Esophagus muscularis mucosa (tissue), 4 donors: ENCODE results near the gene MACROD2. TPM values are rescaled to one million over a fixed set of nuclear protein-coding genes. Genes with fewer than 3 reads are reported as not detected.

Experiments used
- DNase-seq: peaks from one replicate; pipeline ENCODE4 v3.0.0-alpha.2; 2017; ENCODE audit errors: extremely low spot score
- H3K27ac ChIP-seq, 4 donors: fragments of 200-600 bp; sonication (generic); replicated peaks in 1 of 4; 1 replicate in 3 of 4; 2 replicates in 1 of 4; pipeline ENCODE4 v1.5.1; 2016 to 2019; ENCODE audit warnings: mild to moderate bottlenecking in 1 of 4
- H3K27me3 ChIP-seq, 4 donors: fragments of 200-600 bp; sonication (generic); one replicate each; pipeline versions ENCODE4 v1.5.1 to v1.6.0; 2016 to 2019
- H3K36me3 ChIP-seq, 4 donors: fragments of 200-600 bp; sonication (generic); one replicate each; pipeline ENCODE4 v1.5.1; 2016 to 2019
- H3K4me1 ChIP-seq, 4 donors: fragments of 200-600 bp; sonication (generic); one replicate each; pipeline ENCODE4 v1.5.1; 2016 to 2019
- H3K4me3 ChIP-seq, 4 donors: fragments of 200-600 bp; sonication (generic); 1 replicate in 2 of 4; 2 replicates in 2 of 4; pipeline ENCODE4 v1.5.1; 2016 to 2019; ENCODE audit warnings: mild to moderate bottlenecking in 4 of 4, moderate library complexity in 1 of 4
- H3K9me3 ChIP-seq, 4 donors: fragments of 200-600 bp; sonication (generic); 1 replicate in 3 of 4; 2 replicates in 1 of 4; pipeline ENCODE4 v1.5.1; 2016 to 2019
- CTCF ChIP-seq, 3 experiments: fragments of 200-600 bp in 2 of 3; fragments of 450-650 bp in 1 of 3; sonication (generic) in 2 of 3; IDR thresholded peaks; one replicate each; pipeline ENCODE4 v1.5.1; 2017 to 2019; ENCODE audit warnings: antibody characterized with exemption in 3 of 3, mild to moderate bottlenecking in 2 of 3, moderate library complexity in 1 of 3
- EP300 ChIP-seq: sonication (generic); formaldehyde crosslinking; IDR thresholded peaks from one replicate; pipeline ENCODE4 v1.6.1; 2017; ENCODE audit warnings: antibody characterized with exemption
- POLR2A ChIP-seq: fragments of 450-650 bp; IDR thresholded peaks from one replicate; pipeline ENCODE4 v1.6.1; 2017; ENCODE audit warnings: antibody characterized with exemption, moderate library complexity, mild to moderate bottlenecking, low read depth
- POLR2AphosphoS5 ChIP-seq, 2 donors: sonication (generic); formaldehyde crosslinking; IDR thresholded peaks; one replicate each; pipeline ENCODE4 v1.6.1; 2017; ENCODE audit warnings: antibody characterized with exemption in 2 of 2
- WGBS: methylation state at CpG from one replicate; pipeline ENCODE4 v1.1.5; 2018; 5-methylcytosine and 5-hydroxymethylcytosine counted together
- intact Hi-C: fragments of 100-400 bp; cut with DNase I; formaldehyde crosslinking; loops from one replicate; pipeline ENCODE4 v1.15.1; 2023
- total RNA-seq, 4 donors: library from RNA; depleted of rRNA; stranded (reverse); fragments of >200 nt; gene quantifications; one replicate each; pipeline versions ENCODE4 v1.1.0 to v1.2.1, GENCODE V29; 2016

Gene MACROD2
- total RNA-seq, 4 donors from 2014 or later: 1.4 to 3.6 (median 2.6) TPM

- intact Hi-C loops: no loop called here
- Histone ChIP-seq H3K9me3 (no peaks in the 10 kb centered on the region), H3K27ac (no peak overlapping the region), H3K36me3 (no peaks in the 10 kb centered on the region), H3K4me3 (no peak overlapping the region), H3K4me1 (peaks cover 0 to under 1% (median 0%) of the 10 kb centered on the region in 4 donors), H3K27me3 (no peaks in the 10 kb centered on the region)
- DNase-seq: no peak
- WGBS: 98% methylated on average over 4 of the region's 4 CpGs
- TF ChIP-seq CTCF (IDR thresholded peaks at IDR 0.05) (no peak), POLR2A (no peak), POLR2AphosphoS5 (IDR thresholded peaks at IDR 0.05) (no peak)
These were observed 53.8 kb downstream of the MACROD2 start for GRCh38 chr20:14049111-14049510.

- no peak for TF ChIP-seq POLR2A
- no peak for DNase-seq
- H3K36me3 ChIP-seq: no peaks in the 10 kb centered on the region
- intact Hi-C loops: loop anchor here (10.0 kb wide), 1 partner anchor 97 kb away; no protein-coding TSS in a partner anchor
- WGBS: 77% methylated on average over 1 of the region's 1 CpG
- peaks cover 0 to 7% (median 4%) of the 10 kb centered on the region in 4 donors for H3K4me1 ChIP-seq
- H3K27ac ChIP-seq: no peak overlapping the region
- H3K27me3 ChIP-seq: no peaks in the 10 kb centered on the region
- no peak overlapping the region for H3K4me3 ChIP-seq
- H3K9me3 ChIP-seq: no peaks in the 10 kb centered on the region
These were observed 56.1 kb downstream of the MACROD2 start for GRCh38 chr20:14051454-14051853.

DNA sequence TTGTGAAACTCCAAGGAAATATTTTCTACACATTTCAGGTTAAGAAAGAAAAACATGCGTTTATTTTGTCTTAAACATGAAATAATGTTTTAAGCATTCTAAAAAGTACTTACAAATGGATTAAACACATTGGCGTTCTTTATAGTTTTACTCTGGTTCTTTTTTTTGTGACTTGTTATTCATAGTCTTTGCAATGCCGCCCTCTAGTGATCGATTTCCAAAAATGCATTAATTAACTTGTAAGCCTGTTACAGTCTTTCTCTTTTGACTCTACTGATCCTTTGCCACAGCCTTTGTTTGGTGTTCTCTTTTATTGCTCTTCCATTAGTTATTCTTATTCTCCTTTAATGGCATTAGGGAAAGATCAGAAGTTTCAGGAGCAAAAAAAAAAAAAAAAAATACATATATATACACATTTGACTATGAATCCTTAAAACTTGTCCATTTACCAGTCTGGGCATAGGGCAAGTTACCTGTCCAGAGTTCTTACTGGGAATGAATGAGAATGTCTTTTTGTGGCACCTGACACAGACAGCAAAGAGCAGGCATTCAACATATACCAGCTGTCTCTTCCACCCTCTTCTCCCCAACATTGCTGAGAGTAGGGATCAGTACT is 59.9 kb downstream of the MACROD2 start:
- no peak overlapping the region for H3K4me3 ChIP-seq
- 1% methylated on average over 4 of the region's 4 CpGs for WGBS
- H3K36me3 ChIP-seq: no peaks in the 10 kb centered on the region
- no peaks in the 10 kb centered on the region for H3K9me3 ChIP-seq
- no peak for DNase-seq
- H3K27me3 ChIP-seq: no peaks in the 10 kb centered on the region
- intact Hi-C loops: loop anchor here (2.0 to 10.0 kb wide), 2 partner anchors 100 to 234 kb away; no protein-coding TSS in a partner anchor
- TF ChIP-seq POLR2A (no peak), CTCF (IDR thresholded peaks at IDR 0.05) (peak; percentile 56 to 68 (median 61))
- H3K4me1 ChIP-seq: peaks cover 0 to 7% (median 4%) of the 10 kb centered on the region in 4 donors
- no peak overlapping the region for H3K27ac ChIP-seq

DNA sequence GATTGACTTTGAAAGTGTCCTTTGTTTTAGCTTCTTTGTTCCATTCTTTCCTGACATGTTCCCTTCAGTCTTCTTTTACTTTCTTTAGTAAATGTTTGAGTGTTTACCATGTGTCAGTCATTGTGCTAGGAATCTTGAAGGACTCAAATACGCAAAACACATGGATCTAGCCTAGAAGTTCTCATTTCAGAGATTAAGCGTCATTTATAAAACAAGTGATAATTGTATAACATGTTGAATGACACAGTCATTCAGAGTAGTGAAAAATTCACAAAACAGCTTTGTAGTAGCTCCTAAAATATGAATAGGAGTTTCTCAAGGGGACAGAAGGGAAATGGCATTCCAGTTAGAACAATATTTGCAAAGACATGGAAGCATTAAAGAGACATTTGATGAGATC is 66.9 kb downstream of the MACROD2 start:
- Histone ChIP-seq H3K36me3 (no peaks in the 10 kb centered on the region), H3K4me3 (no peak overlapping the region), H3K4me1 (no peaks in the 10 kb centered on the region), H3K27me3 (no peaks in the 10 kb centered on the region), H3K9me3 (no peaks in the 10 kb centered on the region), H3K27ac (no peak overlapping the region)
- 100% methylated on average over 2 of the region's 2 CpGs for WGBS
- TF ChIP-seq CTCF (IDR thresholded peaks at IDR 0.05) (no peak), POLR2AphosphoS5 (IDR thresholded peaks at IDR 0.05) (no peak), POLR2A (no peak), EP300 (no peak)
- DNase-seq: no peak
- intact Hi-C loops: no loop called here

DNA sequence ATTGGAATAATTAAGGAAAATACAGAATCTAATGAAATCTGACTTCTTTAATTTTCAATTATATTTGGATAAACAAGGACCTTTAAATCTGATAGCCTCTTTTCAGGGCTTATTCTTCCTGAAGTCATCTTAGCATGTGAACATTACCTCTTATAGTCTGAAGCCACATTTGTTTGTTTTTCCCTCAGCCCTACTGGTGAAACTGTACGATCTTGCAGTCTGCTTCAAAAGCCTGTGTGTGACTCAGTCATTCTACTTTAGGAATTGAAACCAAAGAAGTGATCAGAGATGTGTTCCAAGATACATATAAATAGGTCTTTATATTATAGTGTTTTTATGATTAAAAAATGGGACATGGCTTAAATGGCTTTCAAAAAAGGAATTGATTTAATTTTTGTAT is 67.5 kb downstream of the MACROD2 start:
- no peak for DNase-seq
- intact Hi-C loops: no loop called here
- TF ChIP-seq POLR2AphosphoS5 (IDR thresholded peaks at IDR 0.05): no peak
- TF ChIP-seq POLR2A: no peak
- TF ChIP-seq EP300: no peak
- TF ChIP-seq CTCF (IDR thresholded peaks at IDR 0.05): no peak
- no peaks in the 10 kb centered on the region for H3K4me1 ChIP-seq
- WGBS: 58% methylated on average over 1 of the region's 1 CpG
- H3K4me3 ChIP-seq: no peak overlapping the region
- H3K36me3 ChIP-seq: no peaks in the 10 kb centered on the region
- no peak overlapping the region for H3K27ac ChIP-seq
- H3K27me3 ChIP-seq: no peaks in the 10 kb centered on the region
- no peaks in the 10 kb centered on the region for H3K9me3 ChIP-seq
